Body of pancreas (tissue), 4 donors: ENCODE measurements around the gene C17orf113.

Experiments
- CTCF ChIP-seq, 7 experiments: fragments of 450-650 bp in 4 of 7; fragments of 200-600 bp in 3 of 7; sonication (generic) in 3 of 7; IDR thresholded peaks; one replicate each; pipeline ENCODE4 v1.5.1; 2016 to 2019; ENCODE audit warnings: antibody characterized with exemption in 7 of 7
- POLR2A ChIP-seq, 3 donors: fragments of 450-650 bp; IDR thresholded peaks; one replicate each; pipeline ENCODE4 v1.6.1; 2016; ENCODE audit warnings: antibody characterized with exemption in 3 of 3, mild to moderate bottlenecking in 2 of 3

- TF ChIP-seq CTCF (IDR thresholded peaks at IDR 0.05) (no peak), POLR2A (IDR thresholded peaks at IDR 0.05) (no peak)
Measured at GRCh38 chr17:42090964-42091790, 40.8 kb upstream of the C17orf113 start.
